K562 (cell line): ENCODE results near the gene ADGRL3. TPM values are rescaled to one million over a fixed set of nuclear protein-coding genes. Genes with fewer than 3 reads are reported as not detected.

Experiments used
- ATAC-seq: fragments of 200-7000 bp; cut with Tn5 transposase; 3 replicates; pipeline ENCODE4 v1.9.1; 2020; ENCODE audit warnings: moderate library complexity
- BruUV-seq: library from RNA; stranded (reverse); fragments of 400-500 nt; replicated peaks from 2 replicates; lab custom pipeline; 2021; lab: Mats Ljungman, UMichigan
- CTCF ChIA-PET: fragments of 300-600 bp; formaldehyde crosslinking; extraction: SDS; loops from one replicate; lab custom pipeline; 2021; ENCODE audit warnings: low intra/inter-chr PET ratio; lab: Yijun Ruan, JAX
- POLR2A ChIA-PET: fragments of 300-600, 350-650 bp; sonication (Branson Sonifier 250); formaldehyde crosslinking; extraction: SDS; loops from one replicate; lab custom pipeline; 2021; ENCODE audit warnings: antibody characterized with exemption, inconsistent platforms; lab: Yijun Ruan, JAX
- DNase-seq, 4 experiments: peaks; one replicate each; pipeline versions ENCODE4 v3.0.0 to v3.0.0-alpha.2; 2011 to 2018; ENCODE audit warnings: low spot score in 3 of 4, mixed read lengths in 3 of 4; ENCODE audit errors: extremely low read depth in 1 of 4
- FAIRE-seq: peaks from 2 replicates; lab custom pipeline; 2011; peaks lifted over from hg19 to GRCh38; lab: Jason Lieb, UNC
- H2AFZ ChIP-seq: 2 replicates; pipeline ENCODE4 v1.6.0; 2011; ENCODE audit warnings: low read depth, low read length, control low read depth, inconsistent platforms
- H3K27ac ChIP-seq: fragments of 200-600 bp; 3 replicates; pipeline ENCODE4 v1.8.0; 2011; ENCODE audit warnings: low read depth, mild to moderate bottlenecking, control low read depth, inconsistent platforms, low read length, moderate library complexity, mixed read lengths; ENCODE audit errors: extremely low read depth
- H3K27me3 ChIP-seq, 2 experiments: fragments of 300-600 bp in 1 of 2; 2 replicates in 1 of 2; 3 replicates in 1 of 2; pipeline versions ENCODE4 v1.6.0 to v1.8.0; 2011; ENCODE audit warnings: inconsistent platforms in 2 of 2, low read length in 2 of 2, mild to moderate bottlenecking in 1 of 2, mixed read lengths in 1 of 2, moderate library complexity in 1 of 2; ENCODE audit not compliant: control insufficient read depth in 2 of 2, insufficient read depth in 2 of 2
- H3K36me3 ChIP-seq: fragments of 300-600 bp; 3 replicates; pipeline ENCODE4 v1.8.0; 2011; ENCODE audit warnings: mild to moderate bottlenecking, low read length, inconsistent platforms; ENCODE audit not compliant: control insufficient read depth, insufficient read depth
- H3K4me1 ChIP-seq, 2 experiments: fragments of 200-600 bp in 1 of 2; replicated peaks in 1 of 2; 2 replicates in 1 of 2; 3 replicates in 1 of 2; pipeline versions ENCODE4 v1.5.1 to v1.8.0; 2011; ENCODE audit warnings: inconsistent platforms in 2 of 2, low read length in 2 of 2, mild to moderate bottlenecking in 1 of 2, mixed read lengths in 1 of 2, moderate library complexity in 1 of 2; ENCODE audit not compliant: control insufficient read depth in 2 of 2, insufficient read depth in 2 of 2
- H3K4me2 ChIP-seq: 2 replicates; pipeline ENCODE4 v1.6.1; 2011; ENCODE audit warnings: low read length, control low read depth, inconsistent platforms, mixed read lengths; ENCODE audit not compliant: insufficient read depth
- H3K4me3 ChIP-seq: fragments of 200-600 bp; sonication (generic), shearing (Covaris generic); 2 replicates; pipeline ENCODE4 v1.5.1; 2016; ENCODE audit warnings: control low read depth, inconsistent platforms
- H3K79me2 ChIP-seq: fragments of 200-600 bp; 3 replicates; pipeline ENCODE4 v1.8.0; 2011; ENCODE audit warnings: low read length, inconsistent platforms; ENCODE audit not compliant: control insufficient read depth, insufficient read depth
- H3K9ac ChIP-seq, 2 experiments: 2 replicates each; pipeline versions ENCODE4 v1.6.0 to v1.6.1; 2011; ENCODE audit warnings: low read depth in 2 of 2, low read length in 2 of 2, control low read depth in 1 of 2, inconsistent platforms in 1 of 2, mild to moderate bottlenecking in 1 of 2, mixed read lengths in 1 of 2; ENCODE audit not compliant: insufficient read depth in 1 of 2
- H3K9me1 ChIP-seq: one replicate; pipeline ENCODE4 v1.6.0; 2011; ENCODE audit warnings: inconsistent platforms, mild to moderate bottlenecking, low read length, moderate library complexity; ENCODE audit not compliant: control insufficient read depth, insufficient read depth
- H3K9me3 ChIP-seq: replicated peaks from 2 replicates; pipeline ENCODE4 v1.5.1; 2011; ENCODE audit warnings: low read depth, low read length, inconsistent platforms; ENCODE audit not compliant: control insufficient read depth, insufficient read depth
- H4K20me1 ChIP-seq: replicated peaks from 2 replicates; pipeline ENCODE4 v1.6.1; 2011; ENCODE audit warnings: low read length, inconsistent platforms, mixed read lengths; ENCODE audit not compliant: control insufficient read depth, insufficient read depth
- RCOR1 ChIP-seq, 2 experiments: IDR thresholded peaks; 2 replicates each; pipeline ENCODE4 v1.6.1; 2012; ENCODE audit warnings: low read depth in 2 of 2, low read length in 2 of 2, borderline replicate concordance in 1 of 2, improper control_type of control experiment in 1 of 2
- SRF ChIP-seq, 2 experiments: fragments of 250-450, 450-650 bp in 1 of 2; sonication (Bioruptor Pico) in 1 of 2; sonication (generic) in 1 of 2; formaldehyde crosslinking; IDR thresholded peaks; 2 replicates each; pipeline versions ENCODE4 v1.5.0 to v1.5.1; 2020 to 2022; ENCODE audit warnings: mild to moderate bottlenecking in 1 of 2, missing genetic modification reagents in 1 of 2
- ZNF668 ChIP-seq: fragments of 250-450 bp; sonication (Bioruptor Pico); IDR thresholded peaks from 2 replicates; pipeline ENCODE4 v1.8.0; 2022; ENCODE audit warnings: mild to moderate bottlenecking, inconsistent platforms
- ZNF766 ChIP-seq: fragments of 200-800 bp; sonication (Bioruptor generic); conservative IDR thresholded peaks from 2 replicates; pipeline ENCODE4 v1.6.1; 2016; ENCODE audit warnings: missing genetic modification characterization, missing compliant biosample characterization
- ZNF79 ChIP-seq: fragments of 250-450 bp; sonication (Bioruptor Pico); IDR thresholded peaks from 2 replicates; pipeline ENCODE4 v1.4.0; 2020; ENCODE audit warnings: low read depth, mild to moderate bottlenecking, moderate library complexity
- WGBS: fragments of 100-300 bp; shearing (Covaris generic); methylation state at CpG from one replicate; pipeline ENCODE4 v1.1.6; 2016; ENCODE audit warnings: low coverage, mixed read lengths; ENCODE audit not compliant: insufficient coverage; ENCODE audit errors: missing lambda C conversion rate; 5-methylcytosine and 5-hydroxymethylcytosine counted together
- in situ Hi-C: fragments of 300-500 bp; cut with MboI; formaldehyde crosslinking; loops from 4 replicates; pipeline ENCODE4 v1.15.0; 2018; ENCODE audit warnings: inconsistent platforms, mixed read lengths
- intact Hi-C: fragments of 100-400 bp; cut with micrococcal nuclease; formaldehyde crosslinking; loops from 2 replicates; pipeline ENCODE4 v1.14.2; 2022
- polyA plus RNA-seq, 8 experiments: library from polyadenylated mRNA; depleted of rRNA in 4 of 8; stranded (reverse) in 5 of 8; unstranded in 3 of 8; fragments of >200 nt; fragmentation: Nextera tagmentation in 2 of 8; fragmentation: Illumina TruSeq in 1 of 8; extraction: Ambion mirVana in 2 of 8; extraction: Trizol in 1 of 8; gene quantifications; 2 replicates each; pipeline versions ENCODE4 v1.2.1 to v1.2.3, GENCODE V29; 2011 to 2014; ENCODE audit warnings: inconsistent platforms in 1 of 8, missing spikeins in 1 of 8
- total RNA-seq, 7 experiments: library from RNA; depleted of rRNA in 6 of 7; stranded (reverse); fragments of >200 nt in 6 of 7; fragmentation: Illumina TruSeq in 2 of 7; extraction: Trizol in 2 of 7; gene quantifications; 2 replicates each; pipeline versions ENCODE4 v1.2.1 to v1.2.3, GENCODE V29; 2011 to 2021; ENCODE audit warnings: low replicate concordance in 1 of 7
- TF ChIP-seq, protein P1 (sequence below): IDR thresholded peaks from 3 replicates; pipeline ENCODE4 v1.6.1; 2011; ENCODE audit warnings: borderline replicate concordance, mild to moderate bottlenecking, moderate library complexity; ENCODE audit not compliant: insufficient read length; ENCODE audit errors: extremely low read depth
- TF ChIP-seq, protein P2 (sequence below): fragments of 250-450 bp; sonication (Bioruptor Pico); IDR thresholded peaks from 2 replicates; pipeline ENCODE4 v1.8.0; 2022; ENCODE audit warnings: moderate library complexity, mild to moderate bottlenecking, inconsistent platforms
- TF ChIP-seq, protein P3 (sequence below): sonication (generic); formaldehyde crosslinking; IDR thresholded peaks from 2 replicates; pipeline ENCODE4 v1.8.0; 2022; ENCODE audit warnings: mild to moderate bottlenecking, missing genetic modification reagents
- TF ChIP-seq, protein P4 (sequence below): sonication (generic); formaldehyde crosslinking; IDR thresholded peaks from 2 replicates; pipeline ENCODE4 v1.8.0; 2022; ENCODE audit warnings: mild to moderate bottlenecking, low read depth, missing genetic modification reagents
- TF ChIP-seq, protein P5 (sequence below): fragments of 450-650 bp; formaldehyde crosslinking; IDR thresholded peaks from 2 replicates; pipeline ENCODE4 v1.4.0; 2022; ENCODE audit warnings: mild to moderate bottlenecking, moderate library complexity

The ADGRL3 gene
- total and polyA plus RNA-seq, 9 of the 15 experiments (the other 6 are each of a cell fraction or from before 2014, with no cell fraction given) = 0.03 to 0.14 (median 0.04) TPM; not detected in 2

DNA sequence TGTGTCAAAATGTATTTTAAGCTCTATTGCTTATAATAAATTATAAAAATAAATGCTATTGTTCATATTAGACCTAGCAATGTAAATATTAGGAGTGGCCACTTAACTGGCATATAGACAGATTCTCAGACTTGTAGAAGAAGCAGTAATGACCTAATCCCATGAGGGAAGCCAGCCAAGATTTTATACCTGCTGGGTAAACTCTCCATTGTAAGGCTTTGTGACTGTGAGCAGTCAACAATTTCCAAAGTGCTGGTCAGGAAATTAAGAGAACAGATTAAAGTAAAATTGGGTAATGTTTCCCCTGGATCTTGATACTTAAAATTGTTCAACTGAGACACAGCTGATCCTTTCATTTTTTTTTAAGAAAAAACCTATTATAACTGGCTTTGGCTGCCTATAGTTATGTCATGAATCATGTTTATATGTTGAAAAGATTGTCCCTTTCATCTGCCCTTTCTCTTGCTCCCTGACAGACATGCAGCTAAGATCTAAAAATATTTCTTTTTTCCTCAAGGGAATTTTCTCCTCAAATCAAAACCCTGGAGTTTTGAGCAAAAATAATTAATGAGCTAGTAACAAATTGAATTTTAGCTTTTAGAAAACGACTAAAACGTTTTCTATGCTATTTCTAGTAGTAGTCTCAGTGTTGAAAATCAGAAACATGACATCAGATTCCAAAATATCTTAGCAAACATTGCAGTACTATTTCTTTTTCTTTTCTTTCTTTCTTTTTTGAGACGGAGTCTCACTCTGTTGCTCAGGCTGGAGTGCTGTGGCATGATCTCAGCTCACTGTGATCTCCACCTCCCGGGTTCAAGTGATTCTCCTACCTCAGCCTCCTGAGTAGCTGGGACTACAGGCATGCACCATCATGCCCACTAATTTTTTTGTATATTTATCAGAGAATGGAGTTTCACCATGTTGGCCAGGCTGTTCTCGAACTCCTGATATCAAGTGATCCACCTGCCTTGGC lies 77.9 kb downstream of the ADGRL3 start:
- no peaks in the 10 kb centered on the region for H3K4me1 ChIP-seq
- intact Hi-C loops = no loop called here
- no peak for ATAC-seq
- H3K9me3 ChIP-seq = no peaks in the 10 kb centered on the region
- H3K9me1 ChIP-seq = no peaks in the 10 kb centered on the region
- no peak overlapping the region for H3K4me3 ChIP-seq
- no peaks in the 10 kb centered on the region for H3K79me2 ChIP-seq
- no peaks in the 10 kb centered on the region for H3K27me3 ChIP-seq
- no peak for FAIRE-seq
- no peak overlapping the region for H3K9ac ChIP-seq
- WGBS = 5% methylated on average over 5 of the region's 5 CpGs
- BruUV-seq = no TSS peak
- no peak overlapping the region for H3K27ac ChIP-seq
- in situ Hi-C loops = no loop called here
- ChIA-PET POLR2A (no interaction called here), CTCF (interaction anchor here (0.6 kb wide), 1 partner anchor 27 kb away, joined by 3 read pairs; no protein-coding TSS in a partner anchor)
- no peak overlapping the region for H2AFZ ChIP-seq
- no peaks in the 10 kb centered on the region for H4K20me1 ChIP-seq
- H3K4me2 ChIP-seq = no peak overlapping the region
- no peaks in the 10 kb centered on the region for H3K36me3 ChIP-seq
- DNase-seq = no peak
- TF ChIP-seq, protein P1, sequence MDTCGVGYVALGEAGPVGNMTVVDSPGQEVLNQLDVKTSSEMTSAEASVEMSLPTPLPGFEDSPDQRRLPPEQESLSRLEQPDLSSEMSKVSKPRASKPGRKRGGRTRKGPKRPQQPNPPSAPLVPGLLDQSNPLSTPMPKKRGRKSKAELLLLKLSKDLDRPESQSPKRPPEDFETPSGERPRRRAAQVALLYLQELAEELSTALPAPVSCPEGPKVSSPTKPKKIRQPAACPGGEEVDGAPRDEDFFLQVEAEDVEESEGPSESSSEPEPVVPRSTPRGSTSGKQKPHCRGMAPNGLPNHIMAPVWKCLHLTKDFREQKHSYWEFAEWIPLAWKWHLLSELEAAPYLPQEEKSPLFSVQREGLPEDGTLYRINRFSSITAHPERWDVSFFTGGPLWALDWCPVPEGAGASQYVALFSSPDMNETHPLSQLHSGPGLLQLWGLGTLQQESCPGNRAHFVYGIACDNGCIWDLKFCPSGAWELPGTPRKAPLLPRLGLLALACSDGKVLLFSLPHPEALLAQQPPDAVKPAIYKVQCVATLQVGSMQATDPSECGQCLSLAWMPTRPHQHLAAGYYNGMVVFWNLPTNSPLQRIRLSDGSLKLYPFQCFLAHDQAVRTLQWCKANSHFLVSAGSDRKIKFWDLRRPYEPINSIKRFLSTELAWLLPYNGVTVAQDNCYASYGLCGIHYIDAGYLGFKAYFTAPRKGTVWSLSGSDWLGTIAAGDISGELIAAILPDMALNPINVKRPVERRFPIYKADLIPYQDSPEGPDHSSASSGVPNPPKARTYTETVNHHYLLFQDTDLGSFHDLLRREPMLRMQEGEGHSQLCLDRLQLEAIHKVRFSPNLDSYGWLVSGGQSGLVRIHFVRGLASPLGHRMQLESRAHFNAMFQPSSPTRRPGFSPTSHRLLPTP = no peak
- TF ChIP-seq, protein P2, sequence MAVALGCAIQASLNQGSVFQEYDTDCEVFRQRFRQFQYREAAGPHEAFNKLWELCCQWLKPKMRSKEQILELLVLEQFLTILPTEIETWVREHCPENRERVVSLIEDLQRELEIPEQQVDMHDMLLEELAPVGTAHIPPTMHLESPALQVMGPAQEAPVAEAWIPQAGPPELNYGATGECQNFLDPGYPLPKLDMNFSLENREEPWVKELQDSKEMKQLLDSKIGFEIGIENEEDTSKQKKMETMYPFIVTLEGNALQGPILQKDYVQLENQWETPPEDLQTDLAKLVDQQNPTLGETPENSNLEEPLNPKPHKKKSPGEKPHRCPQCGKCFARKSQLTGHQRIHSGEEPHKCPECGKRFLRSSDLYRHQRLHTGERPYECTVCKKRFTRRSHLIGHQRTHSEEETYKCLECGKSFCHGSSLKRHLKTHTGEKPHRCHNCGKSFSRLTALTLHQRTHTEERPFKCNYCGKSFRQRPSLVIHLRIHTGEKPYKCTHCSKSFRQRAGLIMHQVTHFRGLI (CRISPR knock-in tag) = no peak
- no peak for TF ChIP-seq ZNF766 (CRISPR knock-in tag)
- TF ChIP-seq, protein P3, sequence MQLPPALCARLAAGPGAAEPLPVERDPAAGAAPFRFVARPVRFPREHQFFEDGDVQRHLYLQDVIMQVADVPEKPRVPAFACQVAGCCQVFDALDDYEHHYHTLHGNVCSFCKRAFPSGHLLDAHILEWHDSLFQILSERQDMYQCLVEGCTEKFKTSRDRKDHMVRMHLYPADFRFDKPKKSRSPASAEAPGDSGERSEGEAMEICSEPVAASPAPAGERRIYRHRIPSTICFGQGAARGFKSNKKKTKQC (CRISPR knock-in tag) = no peak
- no peak for TF ChIP-seq ZNF79 (CRISPR knock-in tag)
- TF ChIP-seq RCOR1 (IDR thresholded peaks at IDR 0.05; ENCODE audit: borderline replicate concordance in 1 of 2, low read depth in 2 of 2, low read length in 2 of 2) = no peak
- no peak for TF ChIP-seq SRF (CRISPR knock-in tag; IDR thresholded peaks at IDR 0.05)
- TF ChIP-seq, protein P4, sequence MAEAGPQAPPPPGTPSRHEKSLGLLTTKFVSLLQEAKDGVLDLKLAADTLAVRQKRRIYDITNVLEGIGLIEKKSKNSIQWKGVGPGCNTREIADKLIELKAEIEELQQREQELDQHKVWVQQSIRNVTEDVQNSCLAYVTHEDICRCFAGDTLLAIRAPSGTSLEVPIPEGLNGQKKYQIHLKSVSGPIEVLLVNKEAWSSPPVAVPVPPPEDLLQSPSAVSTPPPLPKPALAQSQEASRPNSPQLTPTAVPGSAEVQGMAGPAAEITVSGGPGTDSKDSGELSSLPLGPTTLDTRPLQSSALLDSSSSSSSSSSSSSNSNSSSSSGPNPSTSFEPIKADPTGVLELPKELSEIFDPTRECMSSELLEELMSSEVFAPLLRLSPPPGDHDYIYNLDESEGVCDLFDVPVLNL (CRISPR knock-in tag) = no peak
- TF ChIP-seq ZNF668 (CRISPR knock-in tag) = no peak
- TF ChIP-seq, protein P5, sequence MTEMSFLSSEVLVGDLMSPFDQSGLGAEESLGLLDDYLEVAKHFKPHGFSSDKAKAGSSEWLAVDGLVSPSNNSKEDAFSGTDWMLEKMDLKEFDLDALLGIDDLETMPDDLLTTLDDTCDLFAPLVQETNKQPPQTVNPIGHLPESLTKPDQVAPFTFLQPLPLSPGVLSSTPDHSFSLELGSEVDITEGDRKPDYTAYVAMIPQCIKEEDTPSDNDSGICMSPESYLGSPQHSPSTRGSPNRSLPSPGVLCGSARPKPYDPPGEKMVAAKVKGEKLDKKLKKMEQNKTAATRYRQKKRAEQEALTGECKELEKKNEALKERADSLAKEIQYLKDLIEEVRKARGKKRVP = no peak
